Neural crest cell (in vitro differentiated cells): ENCODE data around the gene SLC22A3. TPM values are rescaled to one million over a fixed set of nuclear protein-coding genes. Genes with fewer than 3 reads are reported as not detected.
A peak's percentile ranks its signal among the peaks of the same experiment; 100 is the strongest.

Source experiments
- DNase-seq: peaks from one replicate; pipeline ENCODE4 v3.0.0; 2021; ENCODE audit warnings: low read depth, mixed read lengths, low spot score
- H3K27ac Mint-ChIP-seq: one replicate; pipeline ENCODE4 v1.8.0; 2021; ENCODE audit warnings: mild to moderate bottlenecking, mixed read lengths; ENCODE audit not compliant: unreplicated experiment
- H3K27me3 Mint-ChIP-seq: 2 replicates; pipeline ENCODE4 v1.8.0; 2021; ENCODE audit warnings: low read depth, mild to moderate bottlenecking, mixed read lengths
- H3K36me3 Mint-ChIP-seq: 2 replicates; pipeline ENCODE4 v1.8.0; 2021; ENCODE audit warnings: low read depth, mild to moderate bottlenecking, mixed read lengths
- H3K4me1 Mint-ChIP-seq: 2 replicates; pipeline ENCODE4 v1.8.0; 2021; ENCODE audit warnings: mixed read lengths
- H3K4me3 Mint-ChIP-seq: one replicate; pipeline ENCODE4 v1.8.0; 2021; ENCODE audit warnings: mild to moderate bottlenecking, mixed read lengths
- H3K9me3 Mint-ChIP-seq: 2 replicates; pipeline ENCODE4 v1.8.0; 2021; ENCODE audit warnings: mixed read lengths
- total RNA-seq: library from RNA; stranded (reverse); gene quantifications from 2 replicates; pipeline ENCODE4 v1.2.1, GENCODE V29; 2021
- TF ChIP-seq, protein P1 (sequence below): fragments of 200-600 bp; sonication (generic); conservative IDR thresholded peaks from 2 replicates; pipeline ENCODE4 v1.5.0; 2021; ENCODE audit warnings: antibody characterized with exemption, mild to moderate bottlenecking

SLC22A3 gene
- total RNA-seq, 1 donor from 2014 or later = 0.12 TPM

DNA sequence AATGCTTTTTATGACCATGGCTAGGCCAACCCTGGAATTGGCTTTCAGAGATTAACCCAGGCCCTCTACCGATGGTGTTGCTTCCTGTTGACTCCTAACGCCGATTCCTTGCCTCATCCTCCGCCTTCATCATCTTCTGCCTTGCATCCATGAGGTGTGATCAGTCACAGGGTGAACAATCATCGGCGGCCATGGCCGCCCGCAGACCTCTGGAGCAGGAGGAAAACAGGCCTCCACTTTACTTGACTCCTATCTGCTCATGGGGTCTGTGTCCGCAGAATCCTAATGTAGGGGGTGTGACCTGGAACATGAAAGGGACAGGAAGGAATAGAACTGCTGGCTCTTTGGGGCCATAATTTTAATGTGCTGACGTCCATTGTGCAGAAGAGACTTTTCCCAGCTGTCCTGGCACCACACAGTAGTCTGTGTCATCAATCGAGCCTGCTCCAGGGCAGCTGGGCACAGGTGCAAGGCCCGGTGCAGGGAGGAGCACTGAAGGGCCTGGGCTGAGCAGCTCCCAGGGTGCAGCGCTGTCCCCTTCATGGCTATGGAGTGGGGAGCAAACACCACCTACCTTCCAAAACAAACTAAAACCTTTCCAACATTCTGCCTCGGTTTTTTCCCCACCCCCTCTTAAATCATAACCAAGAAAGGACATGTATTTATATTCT is 8.0 kb downstream of the SLC22A3 start:
- Mint-ChIP-seq H3K27ac (no peak overlapping the region), H3K4me1 (no peaks in the 10 kb centered on the region), H3K4me3 (no peak overlapping the region), H3K36me3 (no peaks in the 10 kb centered on the region), H3K27me3 (peaks cover 30% of the 10 kb centered on the region), H3K9me3 (no peaks in the 10 kb centered on the region)
- TF ChIP-seq, protein P1, sequence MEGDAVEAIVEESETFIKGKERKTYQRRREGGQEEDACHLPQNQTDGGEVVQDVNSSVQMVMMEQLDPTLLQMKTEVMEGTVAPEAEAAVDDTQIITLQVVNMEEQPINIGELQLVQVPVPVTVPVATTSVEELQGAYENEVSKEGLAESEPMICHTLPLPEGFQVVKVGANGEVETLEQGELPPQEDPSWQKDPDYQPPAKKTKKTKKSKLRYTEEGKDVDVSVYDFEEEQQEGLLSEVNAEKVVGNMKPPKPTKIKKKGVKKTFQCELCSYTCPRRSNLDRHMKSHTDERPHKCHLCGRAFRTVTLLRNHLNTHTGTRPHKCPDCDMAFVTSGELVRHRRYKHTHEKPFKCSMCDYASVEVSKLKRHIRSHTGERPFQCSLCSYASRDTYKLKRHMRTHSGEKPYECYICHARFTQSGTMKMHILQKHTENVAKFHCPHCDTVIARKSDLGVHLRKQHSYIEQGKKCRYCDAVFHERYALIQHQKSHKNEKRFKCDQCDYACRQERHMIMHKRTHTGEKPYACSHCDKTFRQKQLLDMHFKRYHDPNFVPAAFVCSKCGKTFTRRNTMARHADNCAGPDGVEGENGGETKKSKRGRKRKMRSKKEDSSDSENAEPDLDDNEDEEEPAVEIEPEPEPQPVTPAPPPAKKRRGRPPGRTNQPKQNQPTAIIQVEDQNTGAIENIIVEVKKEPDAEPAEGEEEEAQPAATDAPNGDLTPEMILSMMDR = no peak
- DNase-seq = no peak

DNA sequence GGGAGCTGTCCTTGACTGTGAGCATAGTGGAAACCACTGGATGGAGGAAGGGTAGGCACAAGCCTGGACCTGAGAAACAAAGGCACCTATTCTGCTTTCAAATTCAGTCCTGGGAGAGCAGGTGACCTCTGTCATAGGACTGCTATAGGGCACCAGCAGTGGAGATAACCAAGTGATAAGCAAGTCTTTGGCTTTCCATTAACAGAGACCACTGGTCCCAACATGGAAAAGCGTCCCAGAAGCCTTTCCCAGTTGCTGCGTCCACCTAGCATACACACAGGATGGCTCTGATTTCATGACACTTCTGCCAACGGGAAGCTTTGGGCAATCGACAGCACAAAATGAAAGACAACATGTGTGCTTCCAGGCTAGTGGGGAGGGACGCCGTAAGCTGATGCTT is 8.9 kb downstream of the SLC22A3 start:
- Mint-ChIP-seq H3K9me3 (no peaks in the 10 kb centered on the region), H3K36me3 (no peaks in the 10 kb centered on the region), H3K27ac (no peak overlapping the region), H3K4me3 (no peak overlapping the region), H3K27me3 (peaks cover 21% of the 10 kb centered on the region), H3K4me1 (no peaks in the 10 kb centered on the region)
- DNase-seq = no peak
- TF ChIP-seq, protein P1 = no peak

DNA sequence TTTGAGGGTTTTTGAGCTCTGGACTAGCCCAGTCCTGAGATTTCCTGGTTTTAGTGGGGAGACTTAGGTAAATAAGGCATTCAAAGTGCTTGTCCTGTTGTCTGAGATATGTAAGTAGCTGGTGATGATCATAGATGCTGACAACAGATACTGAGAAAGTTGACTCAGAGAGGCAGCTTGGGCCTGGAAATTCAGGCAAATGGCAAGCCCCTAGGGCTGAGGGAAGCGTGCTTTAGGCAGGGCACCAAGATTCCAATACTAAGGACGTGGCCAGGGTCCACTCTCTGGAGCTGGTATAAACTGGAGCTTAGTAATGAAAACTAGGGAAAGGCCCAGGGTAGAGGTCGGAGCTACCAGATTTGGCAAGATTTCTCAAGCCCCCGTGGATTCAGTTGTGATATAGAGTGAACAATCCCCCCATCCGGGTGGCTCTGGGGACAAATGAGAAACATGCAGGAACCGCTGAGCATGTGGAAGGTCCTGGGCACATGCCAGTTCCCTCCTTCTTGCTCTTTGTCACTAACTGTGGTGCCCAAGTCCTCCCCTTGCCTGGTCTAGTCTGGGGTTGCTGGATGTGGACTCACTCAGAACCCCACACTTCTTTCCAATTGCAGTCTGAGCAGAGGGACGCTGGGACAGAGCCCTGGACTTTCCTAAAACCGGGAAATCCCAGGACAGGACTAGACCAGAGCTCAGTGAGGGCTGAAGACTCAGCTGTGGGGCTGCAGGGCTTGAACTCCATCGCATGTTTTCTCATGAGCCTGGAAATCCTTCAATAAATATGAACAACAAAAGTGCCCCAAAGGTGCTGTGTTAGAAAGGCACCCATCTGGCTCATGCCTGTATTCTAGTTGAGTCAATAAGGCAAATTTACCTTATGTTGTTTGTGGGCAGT is 10.3 kb downstream of the SLC22A3 start:
- Mint-ChIP-seq H3K9me3 (no peaks in the 10 kb centered on the region), H3K27me3 (peaks cover 9% of the 10 kb centered on the region), H3K4me3 (no peak overlapping the region), H3K4me1 (no peaks in the 10 kb centered on the region), H3K36me3 (no peaks in the 10 kb centered on the region), H3K27ac (no peak overlapping the region)
- TF ChIP-seq, protein P1 = no peak
- no peak for DNase-seq

DNA sequence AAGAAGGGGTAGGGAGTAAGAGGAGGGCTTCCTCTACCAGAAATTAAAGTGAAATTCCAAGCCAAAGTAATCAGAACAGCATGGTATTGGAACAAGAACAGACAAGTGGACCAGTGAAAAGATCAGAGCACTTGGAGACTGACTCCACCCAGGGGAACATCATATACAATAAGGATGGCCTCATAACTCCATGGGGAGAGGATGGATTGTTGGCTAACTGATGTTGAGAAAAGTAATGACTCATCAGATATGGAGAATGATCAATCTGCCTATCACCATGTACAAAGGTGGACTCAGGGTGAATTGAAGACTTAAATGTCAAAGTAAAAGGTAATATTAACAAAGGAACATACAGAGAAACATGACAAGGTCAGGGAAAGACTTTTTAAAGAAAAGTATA is 12.8 kb downstream of the SLC22A3 start:
- no peaks in the 10 kb centered on the region for H3K4me1 Mint-ChIP-seq
- H3K36me3 Mint-ChIP-seq = no peaks in the 10 kb centered on the region
- TF ChIP-seq, protein P1 = no peak
- peaks cover 2% of the 10 kb centered on the region for H3K27me3 Mint-ChIP-seq
- no peak overlapping the region for H3K27ac Mint-ChIP-seq
- no peaks in the 10 kb centered on the region for H3K9me3 Mint-ChIP-seq
- no peak overlapping the region for H3K4me3 Mint-ChIP-seq
- no peak for DNase-seq

DNA sequence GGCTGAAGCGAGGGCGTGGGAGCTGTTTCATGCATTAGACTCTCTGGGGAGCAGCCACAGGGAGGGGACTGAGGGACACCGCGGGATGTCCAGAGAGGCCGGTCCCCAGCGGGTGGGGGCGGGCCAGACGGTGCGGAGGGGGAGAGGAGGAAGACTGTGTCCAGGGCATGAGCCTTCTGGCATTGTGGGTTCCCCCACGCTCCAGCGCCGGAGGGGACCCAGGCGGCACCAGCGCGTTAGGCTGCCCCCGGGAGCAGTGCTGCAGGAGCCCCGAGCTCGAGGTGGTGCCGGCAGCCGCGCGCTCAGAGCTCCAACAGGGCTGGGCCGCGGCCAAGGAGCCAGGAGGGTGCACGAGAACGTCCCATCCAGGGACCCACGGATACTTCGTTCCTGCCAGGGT is 14.4 kb downstream of the SLC22A3 start:
- no peak for DNase-seq
- H3K9me3 Mint-ChIP-seq = no peaks in the 10 kb centered on the region
- no peak overlapping the region for H3K4me3 Mint-ChIP-seq
- H3K27me3 Mint-ChIP-seq = peaks cover 2% of the 10 kb centered on the region
- H3K27ac Mint-ChIP-seq = peak overlapping the region; percentile 31
- TF ChIP-seq, protein P1 = no peak
- H3K4me1 Mint-ChIP-seq = no peaks in the 10 kb centered on the region
- H3K36me3 Mint-ChIP-seq = no peaks in the 10 kb centered on the region
